ENCODE results near the gene KITLG.
"Not testable (repeated sequence)": the region's sequence is repeated elsewhere in the genome, so short reads cannot be mapped to it uniquely, and the experiment has no call there.

The KITLG gene

DNA sequence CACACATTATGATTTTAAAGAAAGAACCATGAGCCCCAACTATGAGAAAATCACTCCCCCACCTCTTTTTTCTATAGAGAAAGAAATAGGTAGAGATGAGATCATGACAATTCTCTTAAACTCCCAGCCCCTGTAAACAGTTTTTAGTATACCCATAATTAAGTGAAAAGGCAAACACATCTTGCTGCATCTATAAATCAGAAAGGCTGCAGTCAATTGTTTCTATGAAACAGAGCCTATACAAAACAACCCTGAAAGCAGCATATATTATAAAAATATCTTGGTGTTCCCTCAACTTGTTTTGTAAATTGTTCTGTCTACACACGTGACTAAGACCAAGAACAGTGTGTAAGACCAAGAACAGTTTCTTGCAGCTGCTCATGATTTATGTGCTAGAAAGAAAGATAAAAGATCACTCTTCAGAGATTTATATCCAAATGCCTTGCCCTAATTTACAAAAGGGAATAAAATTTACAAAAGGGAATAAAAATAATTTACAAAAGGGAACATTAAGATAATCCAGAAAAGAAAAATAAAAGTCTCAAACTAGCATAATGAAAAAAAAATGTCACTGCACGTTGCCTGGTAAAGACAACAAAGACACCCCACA lies 4.8 kb downstream of the KITLG start:
- DNase-seq, result no peak

DNA sequence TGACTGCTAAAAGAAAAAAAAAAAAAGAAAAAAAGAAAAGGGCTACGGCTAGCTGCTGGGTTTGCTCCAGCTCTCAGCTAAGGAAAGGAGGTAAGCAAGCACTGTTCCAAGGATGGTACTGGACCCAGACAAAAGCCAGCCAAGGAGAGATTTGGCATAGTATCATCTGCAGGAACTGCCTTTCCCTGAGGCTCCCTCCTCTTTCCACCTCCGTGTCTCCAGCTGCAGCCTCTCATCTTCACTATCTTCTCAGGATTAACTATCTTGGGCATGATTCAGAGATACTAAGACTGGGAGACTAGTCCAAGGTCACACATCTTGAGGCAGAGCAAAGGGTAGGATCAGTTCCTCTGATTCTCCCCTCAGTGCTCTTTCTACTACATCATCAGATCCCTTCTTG lies 6.0 kb downstream of the KITLG start:
- no peak for DNase-seq

DNA sequence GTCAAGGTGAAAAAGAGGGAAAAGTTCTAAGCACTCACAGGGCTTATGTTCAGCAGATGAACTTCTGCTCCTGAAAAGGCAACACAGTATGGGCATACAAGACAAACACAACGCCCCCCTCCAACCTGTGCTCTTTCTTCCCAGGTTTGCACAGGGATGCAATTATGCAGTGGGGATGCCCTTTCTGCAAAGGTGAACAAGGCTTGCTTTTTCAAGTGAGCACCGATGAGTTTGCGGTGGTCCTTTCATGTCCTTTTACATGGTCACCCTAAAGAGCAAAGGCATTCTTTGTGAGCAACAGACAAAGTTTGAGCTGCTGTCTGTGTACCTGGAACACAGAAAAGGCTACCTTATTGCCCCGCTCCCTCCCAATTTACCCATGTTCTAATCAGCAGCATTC lies 6.7 kb downstream of the KITLG start:
- DNase-seq, result no peak

DNA sequence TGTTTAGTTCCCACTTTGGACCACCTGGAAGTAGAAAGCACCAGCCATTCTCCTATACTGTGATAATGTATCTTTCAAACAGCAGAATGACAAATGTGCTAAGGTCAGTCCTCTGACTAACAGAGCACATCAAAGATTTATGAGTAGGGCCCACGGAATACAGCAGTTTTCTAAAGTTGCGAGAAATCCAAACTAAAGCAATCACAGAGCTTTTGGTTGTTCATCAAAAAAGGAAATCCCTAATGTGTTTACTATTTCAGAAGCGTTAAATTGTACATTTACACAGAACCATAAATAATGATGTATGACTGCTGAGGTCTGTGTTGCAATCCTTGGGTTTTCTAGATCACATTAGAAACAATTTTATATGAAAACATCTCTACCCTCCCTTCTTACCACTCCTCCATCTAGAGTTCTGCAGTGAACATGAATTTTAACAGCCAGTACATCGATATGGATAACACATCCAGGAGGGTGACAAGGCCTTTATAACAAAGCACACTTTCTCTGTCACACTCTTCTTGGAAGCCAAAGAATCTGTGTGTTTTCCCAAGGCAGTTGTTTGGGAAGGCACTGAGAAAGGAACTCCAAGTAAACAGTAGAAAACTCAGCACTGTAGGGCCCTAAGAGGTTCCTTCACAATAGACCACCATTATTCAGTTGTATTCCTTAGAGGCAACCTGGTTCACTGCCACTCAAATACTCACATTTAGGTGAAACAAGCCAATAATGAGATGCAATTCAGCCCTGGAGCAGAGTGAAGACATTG lies 7.3 kb downstream of the KITLG start:
- DNase-seq, result no peak

DNA sequence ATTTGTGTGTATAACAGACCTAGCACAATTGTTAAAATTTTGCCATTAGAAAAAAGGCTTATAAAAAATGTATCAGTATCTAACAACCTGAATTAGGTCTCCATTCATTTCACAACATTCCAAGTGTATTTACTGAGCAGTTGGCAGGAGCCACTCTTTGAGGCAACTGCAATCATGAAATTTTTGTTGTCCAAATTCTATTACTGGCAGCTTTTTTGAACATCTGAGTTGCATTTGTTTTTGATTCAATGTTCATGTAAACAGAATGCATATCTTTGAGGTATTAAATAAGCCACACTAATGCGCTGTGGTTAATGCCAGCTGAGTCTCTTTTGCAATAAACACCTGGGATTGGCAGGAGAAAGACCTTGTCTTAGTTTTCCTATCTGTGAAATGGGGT lies 8.7 kb downstream of the KITLG start:
- DNase-seq, result no peak

DNA sequence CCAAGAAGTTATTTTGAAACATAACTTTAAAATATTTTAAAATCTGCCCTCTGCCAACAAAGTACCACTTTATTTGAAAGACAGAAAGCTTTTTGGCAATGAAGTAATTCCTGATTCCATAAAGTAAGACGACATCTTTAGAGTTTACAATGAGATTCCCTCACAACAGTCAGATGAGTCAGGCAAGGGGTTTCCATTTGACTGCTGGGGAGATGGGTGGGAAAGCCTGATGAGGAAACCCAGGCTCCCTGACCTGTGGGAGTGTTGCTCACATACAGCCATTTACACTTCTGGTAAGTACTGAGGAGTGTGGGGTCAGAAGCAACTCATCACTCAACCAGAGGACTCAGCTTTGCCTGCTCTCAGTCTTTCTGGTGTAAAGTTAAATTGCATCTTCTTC lies 10.2 kb downstream of the KITLG start:
- no peak for DNase-seq

DNA sequence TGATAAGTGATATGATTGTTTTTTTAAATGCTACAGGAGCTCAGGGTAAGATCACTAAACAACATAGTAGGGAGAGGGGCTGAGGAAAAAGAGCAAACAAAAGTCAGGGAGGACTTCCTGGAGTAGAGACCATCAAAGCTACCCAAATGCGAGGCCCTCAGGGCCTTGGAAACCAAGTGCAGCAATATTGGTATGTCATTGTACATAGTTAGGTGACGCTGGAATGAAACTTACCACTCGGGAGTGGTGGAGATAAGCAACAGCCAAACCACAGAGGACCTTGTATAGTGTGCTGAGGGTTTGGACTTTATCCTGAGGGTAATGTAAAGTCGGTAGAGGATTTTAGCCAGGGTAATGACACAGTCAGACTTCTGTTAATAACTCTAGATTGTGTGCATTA lies 13.8 kb downstream of the KITLG start:
- no peak for DNase-seq

DNA sequence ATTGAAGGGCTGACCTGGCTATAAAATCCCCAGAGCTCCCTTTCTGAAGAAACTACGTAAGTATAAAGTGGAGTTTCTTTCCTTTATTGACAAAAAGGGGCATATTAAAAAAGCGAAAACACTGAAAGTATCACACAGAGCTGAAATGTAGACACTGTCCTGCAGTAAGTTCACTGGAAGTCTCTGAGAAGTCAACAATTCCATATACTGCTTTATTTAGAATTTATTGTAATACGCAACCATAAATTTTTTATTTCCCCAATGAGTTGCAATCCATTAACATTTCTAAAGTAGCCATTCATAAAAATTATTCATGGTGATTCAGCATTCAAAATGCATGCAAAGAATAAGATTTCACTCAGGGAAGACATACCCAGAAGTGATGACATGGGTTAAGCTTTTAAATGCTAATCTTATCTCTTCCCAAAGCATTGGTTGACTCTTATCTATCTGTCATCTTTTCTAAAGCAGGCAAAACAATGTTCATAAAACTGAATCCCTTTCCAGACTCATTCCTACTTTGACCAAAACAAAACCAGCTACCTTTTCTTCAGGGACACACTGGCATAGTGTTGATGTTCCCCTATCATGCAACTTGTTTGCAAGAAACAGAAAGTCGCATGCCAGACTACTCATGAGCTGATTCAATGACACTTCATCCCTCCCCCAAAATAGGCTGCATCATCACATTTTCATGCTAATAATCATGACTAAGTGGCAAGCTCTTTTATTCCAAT lies 17.3 kb downstream of the KITLG start:
- DNase-seq, result no peak

DNA sequence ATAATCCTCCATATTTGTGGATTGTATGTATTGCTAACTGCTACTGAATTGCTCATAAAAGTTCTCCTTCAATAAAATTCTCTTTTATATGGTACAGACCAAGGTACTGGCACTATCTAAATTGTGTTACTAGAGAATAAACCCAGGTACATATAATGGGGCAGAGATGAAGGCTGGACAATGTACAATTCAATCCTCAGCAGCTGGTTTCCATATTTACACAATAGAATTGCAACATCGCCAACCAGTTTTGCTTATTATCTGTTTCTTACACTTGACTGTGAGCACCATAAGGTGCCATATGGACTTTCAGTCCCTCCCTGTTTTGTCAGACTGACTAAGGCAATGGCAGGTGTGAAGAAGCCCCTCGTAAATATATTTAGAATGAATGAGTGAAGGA lies 18.1 kb downstream of the KITLG start:
- DNase-seq, result no peak

DNA sequence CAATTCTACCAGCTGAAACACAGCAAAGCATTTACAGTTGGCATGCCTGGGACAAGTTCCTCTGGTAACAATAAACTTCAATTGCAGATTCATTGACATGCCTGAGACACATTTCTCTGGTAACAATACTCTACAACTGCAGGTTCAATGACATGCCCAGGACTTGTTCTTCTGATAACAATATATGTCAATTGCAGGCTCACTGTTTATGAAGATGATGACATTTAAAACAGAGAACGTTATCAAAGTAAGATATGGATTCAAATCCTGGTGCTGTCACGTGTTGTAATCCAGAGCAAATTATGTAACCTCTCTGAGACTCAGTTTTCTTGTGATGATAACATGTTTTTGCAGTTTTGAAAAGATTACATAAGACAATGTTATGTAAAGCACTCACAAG lies 20.5 kb downstream of the KITLG start:
- no peak for DNase-seq

DNA sequence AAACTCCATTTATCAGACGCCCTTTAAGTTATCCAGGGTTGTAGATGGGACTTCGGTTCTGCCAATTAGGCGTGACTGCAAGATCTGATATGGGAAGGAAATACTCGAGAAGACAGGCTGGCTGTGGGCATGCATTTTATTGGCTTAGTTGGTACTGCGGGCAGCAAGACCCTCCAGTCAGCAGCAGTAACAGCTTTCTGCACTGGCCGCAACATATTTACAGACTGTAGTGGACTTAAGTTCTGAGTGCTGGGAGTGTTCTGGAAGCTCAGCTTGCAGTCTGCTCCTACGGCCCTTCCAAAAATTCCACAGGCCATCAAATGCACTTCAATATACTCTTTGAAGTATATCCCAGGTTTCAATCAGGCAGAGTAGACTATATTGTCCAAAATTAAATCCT lies 21.1 kb downstream of the KITLG start:
- DNase-seq, result no peak

DNA sequence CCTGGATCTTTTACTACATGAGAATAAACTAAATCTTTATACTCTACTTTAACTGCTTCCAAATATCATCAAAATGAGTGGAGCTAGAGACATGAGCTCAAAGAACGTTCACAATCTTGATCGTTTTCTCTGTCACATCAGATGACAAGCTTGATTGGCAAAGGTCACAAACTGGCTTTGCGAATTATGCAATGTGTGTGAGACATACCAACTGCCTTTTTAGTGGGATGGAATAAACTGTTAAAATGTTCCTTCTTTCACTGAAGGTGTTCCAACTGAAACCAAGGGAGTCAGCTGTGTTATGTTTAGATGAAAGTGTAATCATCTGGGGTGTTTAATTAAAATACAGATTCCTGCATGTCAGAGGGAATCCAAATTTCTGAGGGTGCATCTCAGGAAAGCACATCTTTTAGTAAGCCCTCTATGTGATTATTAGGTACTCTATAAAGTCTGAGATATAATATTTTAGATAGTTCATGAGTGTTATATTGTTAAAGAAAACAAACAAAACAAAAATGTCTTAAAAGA lies 21.9 kb downstream of the KITLG start:
- DNase-seq, result no peak

DNA sequence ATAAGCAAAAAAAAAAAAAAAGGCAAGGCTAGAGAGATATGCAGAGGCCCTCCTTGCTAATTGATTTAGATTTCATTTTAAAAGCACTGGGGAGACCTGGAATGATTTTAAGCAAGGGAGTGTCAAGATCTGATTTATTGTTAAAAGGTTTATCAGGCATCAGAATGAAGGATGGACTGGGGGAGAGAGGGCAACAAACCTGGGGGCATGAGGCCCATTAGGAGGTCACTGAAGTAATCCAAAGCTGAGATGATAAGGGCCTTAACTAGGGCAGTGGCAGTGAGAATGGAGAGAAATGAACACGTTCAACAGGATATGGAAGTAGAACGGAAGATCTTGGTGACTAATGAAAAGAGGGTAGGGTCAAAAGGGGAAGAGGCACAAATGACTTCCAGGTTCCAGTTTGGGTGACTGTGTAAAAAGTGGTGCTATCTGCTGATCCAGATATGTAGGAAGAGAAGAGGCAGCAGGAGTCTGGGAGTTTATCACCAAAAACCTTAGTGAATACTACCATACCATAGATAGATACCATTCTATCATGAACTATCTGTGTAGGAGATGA lies 24.0 kb downstream of the KITLG start:
- DNase-seq, result no peak

DNA sequence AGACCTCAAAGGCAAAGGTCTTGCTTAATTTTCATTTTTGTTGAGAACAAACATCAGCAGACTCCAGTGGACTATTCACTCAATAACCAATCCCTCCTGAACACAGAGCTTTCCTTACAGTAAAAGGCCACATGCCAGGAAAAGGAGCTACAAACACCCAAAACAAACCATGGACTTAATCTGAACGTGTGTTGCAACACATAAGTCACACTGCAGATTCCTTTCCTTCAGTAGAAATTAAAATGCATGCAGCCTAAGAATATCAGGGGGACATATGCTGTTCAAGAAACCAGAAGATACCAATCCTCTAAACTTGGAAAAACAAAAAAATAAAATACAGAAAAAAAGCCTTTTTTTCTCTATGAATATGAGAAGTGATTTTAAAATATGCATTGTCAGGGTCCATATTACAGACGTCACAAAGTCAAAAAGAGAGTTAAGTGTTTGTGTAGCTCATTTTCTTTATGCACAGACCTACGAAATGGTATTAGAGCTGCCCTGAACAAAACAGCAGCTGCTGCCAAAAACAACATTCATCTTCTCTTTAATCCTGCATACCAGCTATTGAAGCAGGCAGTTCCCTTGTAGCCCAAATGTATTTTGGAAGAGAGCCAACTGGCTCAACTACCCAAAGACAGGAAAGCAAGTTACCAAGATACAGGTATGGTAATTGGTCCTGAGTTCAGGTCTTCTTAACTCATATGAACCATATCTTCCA lies 26.2 kb downstream of the KITLG start:
- DNase-seq, result no peak

DNA sequence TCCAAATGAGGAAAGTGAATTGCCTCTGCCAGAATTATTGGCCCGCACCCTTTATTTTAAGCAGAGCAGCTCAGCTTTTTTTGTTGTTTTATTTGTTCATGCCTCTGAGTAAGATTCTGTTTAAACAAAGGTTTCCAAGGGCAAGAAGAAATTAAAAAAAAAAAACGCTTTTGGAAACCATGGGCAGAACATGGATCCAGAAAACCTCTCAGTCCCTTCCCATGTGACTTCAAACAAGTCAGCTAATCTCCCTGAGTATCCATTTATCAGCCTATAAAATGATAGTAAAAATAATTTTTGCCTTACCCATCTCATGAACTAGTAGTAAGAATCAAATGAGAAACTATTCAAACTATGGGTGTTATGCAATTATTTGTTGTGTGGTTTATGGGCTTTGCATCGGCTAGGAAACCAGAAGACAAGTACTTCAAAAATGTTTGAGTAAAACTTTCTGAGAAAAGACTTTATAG lies 27.6 kb downstream of the KITLG start:
- no peak for DNase-seq

DNA sequence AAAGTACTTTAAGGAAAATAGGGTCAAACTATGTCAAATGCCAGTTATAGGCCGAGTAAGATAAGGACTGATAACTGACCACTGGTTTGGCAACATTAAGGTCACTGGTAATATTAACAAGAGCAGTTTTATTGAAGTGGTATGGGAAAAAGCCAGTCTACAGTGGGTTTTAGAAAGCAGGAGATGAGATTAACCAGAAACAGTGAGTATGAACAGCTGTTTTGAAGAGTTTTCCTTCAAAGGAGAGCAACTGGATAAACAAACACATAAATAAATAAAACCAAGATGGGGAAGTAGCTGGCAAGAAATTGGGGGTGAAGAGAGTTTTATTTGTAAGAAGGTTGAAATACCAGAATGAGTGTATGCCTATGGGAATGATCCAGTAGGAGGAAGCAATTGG lies 30.3 kb downstream of the KITLG start:
- no peak for DNase-seq

DNA sequence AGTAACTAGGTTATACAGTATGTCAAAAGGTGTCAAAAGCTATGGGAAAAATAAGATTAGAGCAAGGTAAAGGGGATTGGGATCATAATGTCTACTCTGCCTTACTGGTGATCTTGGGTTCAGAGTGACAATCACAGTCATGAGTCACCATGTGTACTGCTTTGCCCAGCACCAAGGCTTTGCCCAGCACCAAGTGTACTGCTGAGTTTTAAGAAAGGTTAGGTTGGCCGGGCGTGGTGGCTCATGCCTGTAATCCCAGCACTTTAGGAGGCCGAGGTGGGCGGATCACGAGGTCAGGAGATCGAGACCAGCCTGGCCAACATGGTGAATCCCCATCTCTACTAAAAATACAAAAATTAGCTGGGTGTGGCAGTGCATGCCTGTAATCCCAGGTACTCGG lies 32.3 kb downstream of the KITLG start:
- not testable (repeated sequence) for DNase-seq

DNA sequence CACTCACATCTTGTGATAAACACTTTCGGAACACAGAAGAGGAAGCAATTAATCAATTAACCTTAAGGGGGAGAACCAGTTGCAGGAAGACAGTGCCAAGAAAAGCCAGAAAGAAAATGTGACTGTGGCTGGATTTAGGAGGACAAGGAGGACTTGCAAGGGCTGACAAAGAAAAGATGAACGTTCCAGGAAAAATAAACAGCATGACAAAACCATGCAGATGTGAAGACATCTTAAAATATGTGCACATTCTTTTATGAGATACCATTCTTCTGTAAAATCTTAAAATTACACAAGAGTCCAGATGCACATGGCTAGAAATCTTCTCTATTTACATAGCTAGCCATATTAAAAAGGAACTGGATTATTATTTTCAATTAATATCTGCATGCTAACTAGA lies 33.4 kb downstream of the KITLG start:
- no peak for DNase-seq

DNA sequence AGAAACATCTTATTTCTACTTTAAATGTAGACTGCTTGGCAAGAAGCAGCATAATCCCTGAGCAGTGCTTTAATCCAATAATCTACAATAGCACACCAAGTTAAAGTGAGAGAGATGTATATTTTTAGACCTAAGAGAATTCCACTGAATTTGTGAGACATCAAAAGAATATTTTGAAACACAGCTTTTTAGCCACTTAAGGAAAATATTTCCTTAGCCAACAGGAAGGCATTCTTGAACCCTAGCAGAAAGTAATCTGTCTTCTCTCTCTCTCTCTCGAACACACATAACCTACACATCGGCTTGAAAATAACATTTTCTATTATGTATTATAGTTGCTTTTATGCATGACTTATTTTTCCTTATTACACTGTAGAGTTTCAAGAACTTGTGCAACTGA lies 34.0 kb downstream of the KITLG start:
- no peak for DNase-seq

DNA sequence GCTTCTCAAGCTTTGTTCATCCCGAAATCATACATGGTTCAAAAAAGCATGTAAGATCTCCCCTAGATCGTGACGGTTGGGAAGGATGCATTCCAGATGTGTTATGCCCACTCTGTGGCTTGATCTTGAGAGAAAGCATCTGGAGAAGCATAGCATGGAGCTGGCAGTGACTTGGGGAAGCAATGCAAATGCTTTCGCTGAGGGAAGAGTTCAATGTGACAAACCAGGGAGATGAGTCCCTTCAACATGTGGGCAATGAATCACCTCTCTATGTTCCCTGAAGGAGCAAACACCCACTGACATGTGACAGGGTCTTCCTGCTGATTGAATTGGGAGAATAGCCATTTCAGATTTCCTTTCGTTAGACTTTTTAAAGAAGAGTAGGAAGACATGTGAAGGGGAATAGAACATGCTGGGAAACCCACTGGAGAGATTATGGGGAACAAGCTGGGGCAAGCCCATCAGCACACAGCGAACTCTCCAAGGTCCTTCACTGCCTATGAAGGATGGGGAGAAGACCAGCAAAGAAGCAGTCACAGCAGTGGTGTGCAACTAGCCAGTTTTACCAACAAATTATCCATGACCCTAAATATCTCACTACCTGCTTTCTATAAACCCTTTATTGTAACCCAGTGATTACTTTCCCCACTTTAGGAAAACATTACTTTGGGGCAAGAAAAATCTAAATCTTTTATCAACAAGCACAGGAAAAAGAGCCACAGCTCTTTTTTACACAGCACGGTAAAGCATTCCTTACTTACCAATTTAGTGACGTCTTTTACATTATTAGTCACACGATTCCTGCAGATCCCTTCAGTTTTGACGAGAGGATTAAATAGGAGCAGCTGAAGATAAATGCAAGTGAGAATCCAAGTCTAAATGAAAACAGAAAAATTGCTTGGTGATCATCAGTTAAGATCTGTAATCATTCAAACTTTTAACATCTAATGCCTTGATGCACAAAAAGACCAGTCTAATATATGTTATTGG lies 35.0 kb downstream of the KITLG start:
- DNase-seq, result no peak

DNA sequence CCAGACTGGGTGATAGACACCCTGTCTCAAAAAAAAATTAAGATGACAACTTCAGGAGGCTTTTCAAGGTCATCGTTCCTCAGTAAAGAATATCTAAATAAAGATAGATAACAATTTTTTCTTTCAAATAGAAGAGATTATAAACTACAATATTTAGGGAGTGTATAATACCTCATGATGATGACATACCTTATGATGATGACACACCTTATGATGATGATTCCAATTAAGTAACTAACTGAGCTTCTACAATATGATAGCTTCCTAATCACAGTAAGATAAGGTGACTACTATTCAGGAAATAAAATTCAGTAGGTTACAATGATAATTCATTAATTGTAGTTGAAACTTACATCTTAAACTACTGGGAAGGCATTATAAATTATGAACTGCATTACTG lies 40.4 kb downstream of the KITLG start:
- DNase-seq, result no peak

DNA sequence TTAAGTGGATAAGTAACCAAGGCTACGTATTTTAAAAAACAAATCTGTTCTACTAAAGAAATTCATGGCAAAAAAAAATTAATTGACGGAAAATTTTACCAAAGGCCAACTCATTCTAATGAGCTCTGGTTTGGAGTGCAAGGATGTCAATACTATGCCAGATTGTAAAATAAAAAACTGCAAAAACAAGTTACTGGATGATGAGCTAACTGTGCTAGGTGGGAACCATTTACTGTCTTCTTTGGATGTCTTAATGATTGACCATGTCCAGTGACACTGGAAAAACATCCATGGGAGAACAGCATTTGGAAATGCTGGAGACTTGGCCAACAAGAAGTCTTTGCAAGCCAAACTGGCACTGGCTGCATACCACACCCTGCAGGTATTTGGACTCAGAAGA lies 41.6 kb downstream of the KITLG start:
- DNase-seq, result no peak
